Testis (tissue), 2 donors: ENCODE data around the gene TSPAN14.

Source experiments
- CTCF ChIP-seq, 3 experiments: fragments of 450-650 bp in 2 of 3; fragments of 200-600 bp in 1 of 3; sonication (generic) in 1 of 3; IDR thresholded peaks; one replicate each; pipeline ENCODE4 v1.5.1; 2016 to 2019; ENCODE audit warnings: antibody characterized with exemption in 3 of 3, mild to moderate bottlenecking in 2 of 3, moderate library complexity in 1 of 3
- POLR2A ChIP-seq: fragments of 450-650 bp; IDR thresholded peaks from one replicate; pipeline ENCODE4 v1.6.1; 2017; ENCODE audit warnings: antibody characterized with exemption, mild to moderate bottlenecking, moderate library complexity

- no peak for TF ChIP-seq CTCF (IDR thresholded peaks at IDR 0.05)
- TF ChIP-seq POLR2A = no peak
These were observed 49.6 kb downstream of the TSPAN14 start for GRCh38 chr10:80503584-80504157.
